OCI-LY1 (cell line): Measurements from ENCODE around the gene FAM107B.

ENCODE experiments used
- H2AFZ ChIP-seq: fragments of 200-600 bp; sonication (generic), shearing (Covaris generic); 2 replicates; pipeline ENCODE4 v1.6.0; 2014; ENCODE audit warnings: antibody characterized with exemption, mild to moderate bottlenecking, low read length
- H3F3A ChIP-seq: fragments of 200-600 bp; sonication (generic), shearing (Covaris generic); 2 replicates; pipeline ENCODE4 v1.6.0; 2014; ENCODE audit warnings: mild to moderate bottlenecking, antibody characterized with exemption, low read length, moderate library complexity; ENCODE audit not compliant: insufficient read depth
- H3K27ac ChIP-seq: fragments of 200-600 bp; sonication (generic); 2 replicates; pipeline ENCODE4 v1.5.1; 2014; ENCODE audit warnings: low read length, mixed run types, mild to moderate bottlenecking, low read depth; ENCODE audit not compliant: poor library complexity, severe bottlenecking
- H3K27me3 ChIP-seq: fragments of 200-600 bp; sonication (generic); 2 replicates; pipeline ENCODE4 v1.6.0; 2014; ENCODE audit warnings: antibody characterized with exemption, mild to moderate bottlenecking, low read length, moderate library complexity; ENCODE audit not compliant: insufficient read depth
- H3K36me3 ChIP-seq: fragments of 200-600 bp; sonication (generic); 2 replicates; pipeline ENCODE4 v1.6.1; 2014; ENCODE audit warnings: mild to moderate bottlenecking, antibody characterized with exemption, low read length, moderate library complexity, mixed read lengths; ENCODE audit not compliant: insufficient read depth
- H3K4me1 ChIP-seq: fragments of 200-600 bp; sonication (generic); 2 replicates; pipeline ENCODE4 v1.5.1; 2014; ENCODE audit warnings: mild to moderate bottlenecking, low read length, moderate library complexity; ENCODE audit not compliant: insufficient read depth, severe bottlenecking
- H3K4me2 ChIP-seq: fragments of 200-600 bp; sonication (generic), shearing (Covaris generic); 2 replicates; pipeline ENCODE4 v1.6.1; 2014; ENCODE audit warnings: low read length
- H3K4me3 ChIP-seq: fragments of 200-600 bp; sonication (generic); 2 replicates; pipeline ENCODE4 v1.5.1; 2014; ENCODE audit warnings: low read length, low read depth, mild to moderate bottlenecking, mixed read lengths; ENCODE audit not compliant: poor library complexity, severe bottlenecking
- H3K79me2 ChIP-seq: fragments of 200-600 bp; shearing (Covaris generic); 2 replicates; pipeline ENCODE4 v1.6.1; 2016; ENCODE audit warnings: mixed run types, low read length, mixed read lengths; ENCODE audit not compliant: insufficient read depth
- H3K9ac ChIP-seq: fragments of 200-600 bp; sonication (generic), shearing (Covaris generic); 2 replicates; pipeline ENCODE4 v1.6.1; 2014; ENCODE audit warnings: mild to moderate bottlenecking, low read length, mixed read lengths
- H3K9me2 ChIP-seq: fragments of 200-600 bp; sonication (generic), shearing (Covaris generic); 2 replicates; pipeline ENCODE4 v1.6.1; 2014; ENCODE audit warnings: low read depth, mild to moderate bottlenecking, low read length, mixed read lengths
- H3K9me3 ChIP-seq: fragments of 200-600 bp; shearing (Covaris generic); 2 replicates; pipeline ENCODE4 v1.6.1; 2014; ENCODE audit warnings: low read length, mixed read lengths
- H4K20me1 ChIP-seq: fragments of 200-600 bp; sonication (generic), shearing (Covaris generic); 2 replicates; pipeline ENCODE4 v1.6.0; 2016; ENCODE audit warnings: mild to moderate bottlenecking, low read length; ENCODE audit not compliant: insufficient read depth
- EZH2 ChIP-seq: fragments of 200-600 bp; sonication (generic), shearing (Covaris generic); IDR thresholded peaks from 2 replicates; pipeline ENCODE4 v1.8.0; 2017; ENCODE audit warnings: borderline replicate concordance, mixed run types, mild to moderate bottlenecking, antibody characterized with exemption, low read length, moderate library complexity, mixed read lengths
- TF ChIP-seq, protein P1 (sequence below): fragments of 200-600 bp; sonication (generic), shearing (Covaris generic); IDR thresholded peaks from 2 replicates; pipeline ENCODE4 v1.5.1; 2017; ENCODE audit warnings: mild to moderate bottlenecking, antibody characterized with exemption, low read length, moderate library complexity, mixed read lengths

FAM107B gene

DNA sequence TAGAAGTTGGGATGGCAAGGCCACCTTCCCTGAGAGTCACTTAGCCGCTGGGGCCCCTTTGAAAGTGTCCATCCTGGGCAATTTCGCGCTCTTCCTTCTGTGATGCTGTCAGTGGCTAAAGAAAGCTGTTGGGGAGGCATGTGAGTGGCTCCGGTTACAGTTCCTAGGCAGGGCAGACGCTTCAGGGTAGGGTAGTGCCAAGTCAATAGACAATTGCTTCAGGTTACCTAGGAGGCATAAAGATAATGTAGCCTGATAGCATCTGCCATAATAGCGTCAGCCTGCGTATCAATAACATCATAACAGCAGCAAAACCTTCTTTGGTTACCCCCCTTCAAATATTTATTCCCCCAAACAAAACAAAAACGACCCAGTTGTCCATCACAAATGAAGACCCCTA lies at the start of gene FAM107B:
Gene FAM107B, minus strand, starts transcription at position 101 of the 400 bp plus-strand sequence. CDS start 234 bp downstream, outside the sequence.
- Histone ChIP-seq H3K4me3 (no peak within 1 kb of the TSS), H3K9me2 (no peaks in the 10 kb centered on the region), H3K4me2 (no peak within 1 kb of the TSS), H2AFZ (no peak within 1 kb of the TSS), H4K20me1 (no peaks in the 10 kb centered on the region), H3K4me1 (no peaks in the 10 kb centered on the region), H3K27me3 (no peaks in the 10 kb centered on the region), H3K9me3 (no peaks in the 10 kb centered on the region), H3F3A (no peaks in the 10 kb centered on the region), H3K9ac (no peak within 1 kb of the TSS), H3K27ac (no peak within 1 kb of the TSS), H3K36me3 (no peaks in the 10 kb centered on the region; the same call in 1 of the 2 replicates), H3K79me2 (no peaks in the 10 kb centered on the region)
- TF ChIP-seq, protein P1, sequence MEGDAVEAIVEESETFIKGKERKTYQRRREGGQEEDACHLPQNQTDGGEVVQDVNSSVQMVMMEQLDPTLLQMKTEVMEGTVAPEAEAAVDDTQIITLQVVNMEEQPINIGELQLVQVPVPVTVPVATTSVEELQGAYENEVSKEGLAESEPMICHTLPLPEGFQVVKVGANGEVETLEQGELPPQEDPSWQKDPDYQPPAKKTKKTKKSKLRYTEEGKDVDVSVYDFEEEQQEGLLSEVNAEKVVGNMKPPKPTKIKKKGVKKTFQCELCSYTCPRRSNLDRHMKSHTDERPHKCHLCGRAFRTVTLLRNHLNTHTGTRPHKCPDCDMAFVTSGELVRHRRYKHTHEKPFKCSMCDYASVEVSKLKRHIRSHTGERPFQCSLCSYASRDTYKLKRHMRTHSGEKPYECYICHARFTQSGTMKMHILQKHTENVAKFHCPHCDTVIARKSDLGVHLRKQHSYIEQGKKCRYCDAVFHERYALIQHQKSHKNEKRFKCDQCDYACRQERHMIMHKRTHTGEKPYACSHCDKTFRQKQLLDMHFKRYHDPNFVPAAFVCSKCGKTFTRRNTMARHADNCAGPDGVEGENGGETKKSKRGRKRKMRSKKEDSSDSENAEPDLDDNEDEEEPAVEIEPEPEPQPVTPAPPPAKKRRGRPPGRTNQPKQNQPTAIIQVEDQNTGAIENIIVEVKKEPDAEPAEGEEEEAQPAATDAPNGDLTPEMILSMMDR, result no peak
- no peak for TF ChIP-seq EZH2

DNA sequence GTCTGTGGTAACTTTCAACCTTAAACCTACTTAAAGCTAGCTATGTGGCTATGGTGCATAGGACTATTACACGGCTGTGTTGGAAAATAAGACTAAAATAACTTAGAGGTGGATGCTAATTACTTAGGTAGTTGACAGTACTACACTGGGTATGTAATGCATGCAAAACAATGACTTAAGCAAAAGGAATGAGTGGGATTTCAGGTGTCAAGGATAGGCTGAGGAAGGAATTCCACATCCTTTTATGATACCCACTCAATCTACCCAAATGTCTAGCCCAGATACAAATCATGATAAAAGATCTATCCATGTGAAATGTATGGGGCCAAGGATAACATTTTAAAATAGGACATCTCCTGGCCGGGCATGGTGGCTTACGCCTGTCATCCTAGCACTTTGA lies 49.3 kb upstream of the FAM107B start:
- peaks cover 16% of the 10 kb centered on the region for H3K4me1 ChIP-seq
- H2AFZ ChIP-seq, result no peak overlapping the region
- no peak overlapping the region for H3K4me2 ChIP-seq
- no peaks in the 10 kb centered on the region for H4K20me1 ChIP-seq
- no peaks in the 10 kb centered on the region for H3K79me2 ChIP-seq
- H3K27ac ChIP-seq, result no peak overlapping the region
- no peak overlapping the region for H3K4me3 ChIP-seq
- no peaks in the 10 kb centered on the region for H3K36me3 ChIP-seq
- H3K9ac ChIP-seq, result no peak overlapping the region
- no peaks in the 10 kb centered on the region for H3F3A ChIP-seq
- H3K9me2 ChIP-seq, result no peaks in the 10 kb centered on the region
- H3K27me3 ChIP-seq, result no peaks in the 10 kb centered on the region
- H3K9me3 ChIP-seq, result no peaks in the 10 kb centered on the region
- no peak for TF ChIP-seq EZH2
- TF ChIP-seq, protein P1, result no peak

DNA sequence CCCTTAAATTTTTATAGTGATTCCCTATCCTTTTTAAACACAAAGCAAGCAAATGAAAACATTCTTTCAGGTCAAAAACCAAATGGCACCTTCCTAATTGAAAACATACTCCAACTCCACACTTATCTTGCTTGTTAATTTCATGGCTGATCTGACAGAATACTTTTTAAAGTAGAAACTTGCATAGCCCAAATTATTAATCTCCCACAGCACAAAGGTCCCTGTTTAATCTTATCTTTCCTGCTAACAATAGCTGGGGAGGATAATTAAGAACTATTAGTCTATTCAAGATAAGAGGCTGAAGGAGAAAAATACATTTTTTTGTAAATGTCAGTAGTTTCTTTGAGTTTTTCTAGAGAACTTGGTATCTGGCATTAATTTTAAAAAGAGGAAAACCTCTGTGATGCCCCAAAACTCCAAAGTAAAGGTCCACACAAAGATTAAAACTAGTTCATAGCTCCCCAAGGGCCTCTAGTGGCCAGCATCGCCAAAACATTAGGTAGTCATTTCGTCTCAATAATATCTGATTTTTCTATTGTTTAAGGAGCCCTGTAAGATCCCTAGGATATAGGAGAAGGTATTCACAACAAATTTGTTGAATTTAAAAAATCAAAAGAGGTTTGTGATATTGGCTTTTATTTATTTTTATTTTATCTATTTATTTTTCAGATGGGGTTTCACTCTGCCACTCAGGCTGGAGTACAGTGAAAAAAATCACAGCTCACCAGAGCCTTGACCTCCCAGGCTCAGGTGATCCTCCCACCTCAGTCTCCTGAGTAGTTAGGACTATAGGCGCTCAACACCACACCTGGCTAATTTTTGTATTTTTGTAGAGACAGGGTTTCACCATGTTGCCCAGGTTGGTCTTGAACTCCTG lies 48.4 kb upstream of the FAM107B start:
- Histone ChIP-seq H3K9me2 (no peaks in the 10 kb centered on the region), H2AFZ (0 out of 2 replicates have a peak overlapping the region, but pooled peaks have one; percentile 1), H3K9ac (peak overlapping the region; percentile 12), H4K20me1 (no peaks in the 10 kb centered on the region), H3K4me3 (no peak overlapping the region), H3K79me2 (no peaks in the 10 kb centered on the region), H3K9me3 (no peaks in the 10 kb centered on the region), H3K27me3 (no peaks in the 10 kb centered on the region), H3K27ac (peak overlapping the region; percentile 70), H3K36me3 (no peaks in the 10 kb centered on the region), H3F3A (no peaks in the 10 kb centered on the region), H3K4me1 (peaks cover 16% of the 10 kb centered on the region), H3K4me2 (peak overlapping the region; percentile 41; the same call in 1 of the 2 replicates)
- TF ChIP-seq EZH2, result no peak
- TF ChIP-seq, protein P1, result peak; percentile 83
